ENCODE measurements around the gene MBP.

GRCh38 chr18:77024476-77024875 lies 108.1 kb downstream of the MBP start:
- TF ChIP-seq CTCF (IDR thresholded peaks at IDR 0.05 in 8 of 11, conservative IDR thresholded peaks at IDR 0.05 in 3 of 11), result no peak
- TF ChIP-seq POLR2A (IDR thresholded peaks at IDR 0.05), result no peak
- peak in 1 of 3 donors; percentile 45 for TF ChIP-seq POLR2AphosphoS5 (IDR thresholded peaks at IDR 0.05)

All from spleen (tissue), 7 donors.